Ascending aorta (tissue), 2 donors: Measurements from ENCODE around the gene SEMA4B. TPM values are rescaled to one million over a fixed set of nuclear protein-coding genes. Genes with fewer than 3 reads are reported as not detected.

ENCODE experiments used
- DNase-seq, 2 donors: peaks; one replicate each; pipeline ENCODE4 v3.0.0-alpha.2; 2019; ENCODE audit warnings: low spot score in 2 of 2
- H3K27ac ChIP-seq, 2 donors: fragments of 200-600 bp; sonication (generic); one replicate each; pipeline ENCODE4 v1.5.1; 2016 to 2017; ENCODE audit warnings: mild to moderate bottlenecking in 1 of 2
- H3K27me3 ChIP-seq: fragments of 200-600 bp; sonication (generic); one replicate; pipeline ENCODE4 v1.5.1; 2017
- H3K36me3 ChIP-seq, 2 donors: fragments of 200-600 bp; sonication (generic); one replicate each; pipeline ENCODE4 v1.5.1; 2016
- H3K4me1 ChIP-seq, 2 donors: fragments of 200-600 bp; sonication (generic); one replicate each; pipeline ENCODE4 v1.5.1; 2016 to 2017; ENCODE audit warnings: mild to moderate bottlenecking in 1 of 2
- H3K4me3 ChIP-seq, 2 donors: fragments of 200-600 bp; sonication (generic); one replicate each; pipeline ENCODE4 v1.5.1; 2016 to 2017; ENCODE audit warnings: mild to moderate bottlenecking in 1 of 2
- H3K9me3 ChIP-seq, 2 donors: fragments of 200-600 bp; sonication (generic); one replicate each; pipeline ENCODE4 v1.5.1; 2016
- intact Hi-C: fragments of 100-400 bp; cut with DNase I; formaldehyde crosslinking; loops from one replicate; pipeline ENCODE4 v1.15.1; 2023
- total RNA-seq: library from RNA; depleted of rRNA; stranded (reverse); fragments of >200 nt; gene quantifications from one replicate; pipeline ENCODE4 v1.1.0, GENCODE V29; 2016
- TF ChIP-seq, protein P1 (sequence below), 3 experiments: fragments of 200-600 bp in 2 of 3; fragments of 450-650 bp in 1 of 3; sonication (generic) in 2 of 3; IDR thresholded peaks; one replicate each; pipeline ENCODE4 v1.5.1; 2016 to 2019; ENCODE audit warnings: antibody characterized with exemption in 3 of 3, mild to moderate bottlenecking in 1 of 3, moderate library complexity in 1 of 3

The SEMA4B gene
- total RNA-seq, 1 donor from 2014 or later = 51.2 TPM

DNA sequence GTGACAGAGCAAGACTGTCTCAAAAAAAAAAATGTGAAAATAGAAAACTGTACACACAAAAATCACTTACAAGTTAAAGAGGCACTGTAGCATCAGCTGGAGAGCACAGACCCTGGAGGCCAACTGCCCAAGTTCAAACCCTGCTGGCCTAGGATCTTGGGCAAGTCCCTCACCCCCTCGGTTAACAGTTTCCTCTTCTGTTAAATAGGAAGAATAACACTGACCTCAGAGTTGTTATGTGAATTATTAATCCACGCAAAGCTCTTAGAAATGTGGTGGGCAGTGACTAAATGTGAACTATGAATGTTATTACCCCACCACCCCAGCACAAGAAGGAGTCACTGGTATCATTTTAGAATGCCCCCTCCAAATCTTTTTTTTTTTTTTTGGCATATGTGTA, 21.4 kb downstream of the SEMA4B start:
- intact Hi-C loops = loop anchor here (10.0 kb wide), 1 partner anchor 458 kb away; no protein-coding TSS in a partner anchor

DNA sequence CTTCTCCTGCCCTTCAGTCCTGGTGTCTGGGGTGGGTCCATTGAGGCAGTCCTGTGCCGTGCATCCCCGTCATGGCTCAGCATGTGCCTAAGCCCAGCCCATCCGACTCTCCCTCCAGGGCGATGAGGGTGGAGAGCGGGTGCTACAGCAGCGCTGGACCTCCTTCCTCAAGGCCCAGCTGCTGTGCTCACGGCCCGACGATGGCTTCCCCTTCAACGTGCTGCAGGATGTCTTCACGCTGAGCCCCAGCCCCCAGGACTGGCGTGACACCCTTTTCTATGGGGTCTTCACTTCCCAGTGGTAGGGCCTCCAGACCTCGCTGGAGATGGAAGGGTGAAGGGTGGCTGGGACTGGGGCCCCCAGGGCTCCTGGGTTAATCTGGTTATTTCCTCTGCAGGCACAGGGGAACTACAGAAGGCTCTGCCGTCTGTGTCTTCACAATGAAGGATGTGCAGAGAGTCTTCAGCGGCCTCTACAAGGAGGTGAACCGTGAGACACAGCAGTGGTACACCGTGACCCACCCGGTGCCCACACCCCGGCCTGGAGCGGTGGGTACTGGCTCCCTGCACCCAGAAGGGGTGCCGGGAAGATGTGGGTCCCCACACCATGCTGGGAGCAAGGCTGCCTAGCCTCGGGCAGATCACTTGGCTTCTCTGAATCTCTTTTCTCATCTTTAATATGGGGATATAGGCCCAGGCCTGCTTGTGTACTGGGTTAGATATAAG, 22.5 kb downstream of the SEMA4B start:
- intact Hi-C loops = loop anchor here (10.0 kb wide), 1 partner anchor 459 kb away; no protein-coding TSS in a partner anchor
- Histone ChIP-seq H3K27me3 (no peaks in the 10 kb centered on the region), H3K4me3 (no peak overlapping the region), H3K9me3 (no peaks in the 10 kb centered on the region), H3K36me3 (peaks cover 39 to 42% of the 10 kb centered on the region in 2 donors), H3K4me1 (peaks cover 4 to 5% of the 10 kb centered on the region in 2 donors), H3K27ac (no peak overlapping the region)
- no peak for DNase-seq
- TF ChIP-seq, protein P1, sequence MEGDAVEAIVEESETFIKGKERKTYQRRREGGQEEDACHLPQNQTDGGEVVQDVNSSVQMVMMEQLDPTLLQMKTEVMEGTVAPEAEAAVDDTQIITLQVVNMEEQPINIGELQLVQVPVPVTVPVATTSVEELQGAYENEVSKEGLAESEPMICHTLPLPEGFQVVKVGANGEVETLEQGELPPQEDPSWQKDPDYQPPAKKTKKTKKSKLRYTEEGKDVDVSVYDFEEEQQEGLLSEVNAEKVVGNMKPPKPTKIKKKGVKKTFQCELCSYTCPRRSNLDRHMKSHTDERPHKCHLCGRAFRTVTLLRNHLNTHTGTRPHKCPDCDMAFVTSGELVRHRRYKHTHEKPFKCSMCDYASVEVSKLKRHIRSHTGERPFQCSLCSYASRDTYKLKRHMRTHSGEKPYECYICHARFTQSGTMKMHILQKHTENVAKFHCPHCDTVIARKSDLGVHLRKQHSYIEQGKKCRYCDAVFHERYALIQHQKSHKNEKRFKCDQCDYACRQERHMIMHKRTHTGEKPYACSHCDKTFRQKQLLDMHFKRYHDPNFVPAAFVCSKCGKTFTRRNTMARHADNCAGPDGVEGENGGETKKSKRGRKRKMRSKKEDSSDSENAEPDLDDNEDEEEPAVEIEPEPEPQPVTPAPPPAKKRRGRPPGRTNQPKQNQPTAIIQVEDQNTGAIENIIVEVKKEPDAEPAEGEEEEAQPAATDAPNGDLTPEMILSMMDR (IDR thresholded peaks at IDR 0.05) = no peak

More for the DNA sequence above, 21.4 kb downstream of the SEMA4B start:
- Histone ChIP-seq H3K4me1 (peaks cover 4 to 5% of the 10 kb centered on the region in 2 donors), H3K9me3 (no peaks in the 10 kb centered on the region), H3K27me3 (no peaks in the 10 kb centered on the region), H3K4me3 (no peak overlapping the region), H3K36me3 (peaks cover 28 to 32% of the 10 kb centered on the region in 2 donors), H3K27ac (no peak overlapping the region)
- no peak for DNase-seq
- TF ChIP-seq, protein P1 (IDR thresholded peaks at IDR 0.05) = no peak

DNA sequence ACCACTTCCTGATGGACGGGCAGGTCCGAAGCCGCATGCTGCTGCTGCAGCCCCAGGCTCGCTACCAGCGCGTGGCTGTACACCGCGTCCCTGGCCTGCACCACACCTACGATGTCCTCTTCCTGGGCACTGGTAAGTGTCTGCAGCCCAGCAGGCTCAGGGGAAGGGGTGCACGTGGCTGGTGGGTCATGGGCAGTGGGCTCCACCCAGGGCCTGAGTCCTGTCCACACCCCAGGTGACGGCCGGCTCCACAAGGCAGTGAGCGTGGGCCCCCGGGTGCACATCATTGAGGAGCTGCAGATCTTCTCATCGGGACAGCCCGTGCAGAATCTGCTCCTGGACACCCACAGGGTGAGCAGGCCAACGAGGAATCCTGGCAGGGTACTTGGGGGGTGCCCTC, 23.9 kb downstream of the SEMA4B start:
- Histone ChIP-seq H3K27me3 (no peaks in the 10 kb centered on the region), H3K36me3 (peaks cover 50 to 57% of the 10 kb centered on the region in 2 donors), H3K9me3 (no peaks in the 10 kb centered on the region), H3K27ac (no peak overlapping the region), H3K4me3 (no peak overlapping the region), H3K4me1 (peaks cover 4 to 5% of the 10 kb centered on the region in 2 donors)
- TF ChIP-seq, protein P1 (IDR thresholded peaks at IDR 0.05) = no peak
- DNase-seq = no peak
- intact Hi-C loops = loop anchor here (10.0 kb wide), 1 partner anchor 460 kb away; no protein-coding TSS in a partner anchor

DNA sequence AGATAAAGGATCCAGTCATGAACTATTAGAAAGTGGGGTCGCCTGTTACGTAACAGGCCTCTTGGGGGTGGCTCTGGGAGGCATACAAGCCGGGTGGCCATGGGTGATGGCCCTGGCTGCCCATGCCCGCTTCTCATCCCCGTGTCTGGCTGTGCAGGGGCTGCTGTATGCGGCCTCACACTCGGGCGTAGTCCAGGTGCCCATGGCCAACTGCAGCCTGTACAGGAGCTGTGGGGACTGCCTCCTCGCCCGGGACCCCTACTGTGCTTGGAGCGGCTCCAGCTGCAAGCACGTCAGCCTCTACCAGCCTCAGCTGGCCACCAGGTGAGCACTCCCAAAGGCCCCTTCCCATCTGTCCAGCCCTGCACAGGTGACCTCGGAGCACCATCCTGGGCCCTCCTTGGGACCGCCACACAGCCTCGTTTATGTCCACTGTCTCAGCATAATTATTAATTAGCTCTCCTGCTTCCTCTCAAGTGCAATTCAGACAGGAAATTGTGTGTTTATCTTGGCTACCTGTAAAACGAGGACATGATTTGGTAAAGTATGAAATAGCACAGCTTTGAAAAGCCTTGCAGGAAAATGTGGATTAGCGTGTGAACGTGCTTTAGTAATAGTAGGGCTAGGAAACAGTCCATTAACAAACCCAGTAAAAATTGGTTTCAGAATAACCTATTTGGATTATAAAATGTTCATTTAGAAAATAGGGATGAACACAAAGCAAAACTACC, 24.5 kb downstream of the SEMA4B start:
- H3K36me3 ChIP-seq = peaks cover 53 to 62% of the 10 kb centered on the region in 2 donors
- no peaks in the 10 kb centered on the region for H3K9me3 ChIP-seq
- intact Hi-C loops = loop anchor here (10.0 kb wide), 1 partner anchor 461 kb away; no protein-coding TSS in a partner anchor
- H3K4me3 ChIP-seq = no peak overlapping the region
- no peak overlapping the region for H3K27ac ChIP-seq
- TF ChIP-seq, protein P1 (IDR thresholded peaks at IDR 0.05) = no peak
- DNase-seq = no peak
- no peaks in the 10 kb centered on the region for H3K27me3 ChIP-seq
- H3K4me1 ChIP-seq = peaks cover 4 to 10% of the 10 kb centered on the region in 2 donors

DNA sequence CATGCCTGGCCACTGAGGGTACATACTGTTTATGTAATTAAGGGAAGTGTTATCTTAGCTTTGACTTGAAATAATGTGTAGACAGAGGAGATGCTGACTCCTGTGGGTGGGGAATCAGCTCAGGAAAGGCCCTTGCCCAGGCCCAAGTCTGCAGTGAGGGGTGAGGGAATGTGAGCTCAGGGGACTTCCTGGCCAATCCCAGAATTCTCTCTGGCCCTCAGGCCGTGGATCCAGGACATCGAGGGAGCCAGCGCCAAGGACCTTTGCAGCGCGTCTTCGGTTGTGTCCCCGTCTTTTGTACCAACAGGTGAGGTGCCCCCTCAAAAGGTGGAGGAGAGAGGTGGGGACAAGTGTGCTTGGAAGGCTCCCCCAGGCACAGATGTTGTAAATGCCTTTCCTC, 26.2 kb downstream of the SEMA4B start:
- peaks cover 57 to 68% of the 10 kb centered on the region in 2 donors for H3K36me3 ChIP-seq
- no peaks in the 10 kb centered on the region for H3K9me3 ChIP-seq
- TF ChIP-seq, protein P1 (IDR thresholded peaks at IDR 0.05) = no peak
- no peaks in the 10 kb centered on the region for H3K27me3 ChIP-seq
- H3K27ac ChIP-seq = no peak overlapping the region
- peaks cover 0 to 15% of the 10 kb centered on the region in 2 donors for H3K4me1 ChIP-seq
- DNase-seq = no peak
- intact Hi-C loops = loop anchor here (10.0 kb wide), 1 partner anchor 463 kb away; no protein-coding TSS in a partner anchor
- no peak overlapping the region for H3K4me3 ChIP-seq
